CD4-positive, alpha-beta T cell (primary cell): Measurements from ENCODE around the gene MGAT5. TPM values are rescaled to one million over a fixed set of nuclear protein-coding genes. Genes with fewer than 3 reads are reported as not detected.

Experiments used
- ATAC-seq: fragments of 200-7000 bp; cut with Tn5 transposase; one replicate; pipeline ENCODE4 v1.10.0; 2022; ENCODE audit warnings: mild to moderate bottlenecking; ENCODE audit not compliant: poor library complexity
- CTCF ChIA-PET: fragments of 350-600 bp; sonication (Branson Sonifier 250); formaldehyde crosslinking; loops from one replicate; lab custom pipeline; 2021; ENCODE audit warnings: antibody characterized with exemption, inconsistent platforms; lab: Charles Lee
- POLR2A ChIA-PET: fragments of 350-600 bp; sonication (Branson Sonifier 250); formaldehyde crosslinking; loops from one replicate; lab custom pipeline; 2021; ENCODE audit warnings: antibody characterized with exemption, inconsistent platforms; lab: Charles Lee
- DNase-seq, 14 experiments: peaks; one replicate each; pipeline ENCODE4 v3.0.0-alpha.2; 2013 to 2020; ENCODE audit warnings: mixed read lengths in 2 of 14
- H3K27ac ChIP-seq, 2 donors: one replicate each; pipeline versions ENCODE4 v1.5.1 to v1.7.0; 2013; ENCODE audit warnings: low read length in 2 of 2, low read depth in 1 of 2, mild to moderate bottlenecking in 1 of 2
- H3K27me3 ChIP-seq, 2 experiments: 1 replicate in 1 of 2; 2 replicates in 1 of 2; pipeline versions ENCODE4 v1.6.1 to v1.7.0; 2013; ENCODE audit warnings: low read length in 2 of 2, control low read depth in 1 of 2, mild to moderate bottlenecking in 1 of 2, moderate library complexity in 1 of 2; ENCODE audit not compliant: insufficient read depth in 2 of 2, control insufficient read depth in 1 of 2
- H3K36me3 ChIP-seq: one replicate; pipeline ENCODE4 v1.6.1; 2013; ENCODE audit warnings: low read length, control low read depth; ENCODE audit not compliant: insufficient read depth
- H3K4me1 ChIP-seq: one replicate; pipeline ENCODE4 v1.6.1; 2013; ENCODE audit warnings: low read length, control low read depth; ENCODE audit not compliant: insufficient read depth
- H3K4me3 ChIP-seq: one replicate; pipeline ENCODE4 v1.5.1; 2013; ENCODE audit warnings: mild to moderate bottlenecking, low read length, moderate library complexity
- H3K9me3 ChIP-seq, 2 experiments: 1 replicate in 1 of 2; 2 replicates in 1 of 2; pipeline versions ENCODE4 v1.6.1 to v1.7.0; 2013; ENCODE audit warnings: low read length in 2 of 2, mild to moderate bottlenecking in 2 of 2, control low read depth in 1 of 2, moderate library complexity in 1 of 2; ENCODE audit not compliant: control insufficient read depth in 1 of 2, insufficient read depth in 1 of 2
- H3K27ac Mint-ChIP-seq: one replicate; pipeline ENCODE4 v1.8.0; 2020; ENCODE audit warnings: mixed read lengths
- H3K27me3 Mint-ChIP-seq: one replicate; pipeline ENCODE4 v1.8.0; 2021; ENCODE audit warnings: mixed read lengths
- H3K36me3 Mint-ChIP-seq: one replicate; pipeline ENCODE4 v1.8.0; 2021; ENCODE audit warnings: low read depth, mixed read lengths
- H3K4me1 Mint-ChIP-seq: one replicate; pipeline ENCODE4 v1.8.0; 2021; ENCODE audit warnings: low read depth, mixed read lengths
- H3K4me3 Mint-ChIP-seq: one replicate; pipeline ENCODE4 v1.8.0; 2020; ENCODE audit warnings: mild to moderate bottlenecking, mixed read lengths
- H3K9me3 Mint-ChIP-seq: one replicate; pipeline ENCODE4 v1.8.0; 2020; ENCODE audit warnings: mixed read lengths
- CTCF ChIP-seq: fragments of 200-600 bp; IDR thresholded peaks from one replicate; pipeline ENCODE4 v1.8.0; 2022; ENCODE audit warnings: antibody characterized with exemption, mild to moderate bottlenecking
- intact Hi-C, 2 experiments: fragments of 100-400 bp; cut with DNase I in 1 of 2; cut with micrococcal nuclease in 1 of 2; formaldehyde crosslinking; loops; one replicate each; pipeline versions ENCODE4 v1.15.1 to v1.9.0; 2023 to 2025; cut with DNase I, micrococcal nuclease
- total RNA-seq, 174 experiments: library from RNA in 2 of 174; stranded (reverse) in 2 of 174; gene quantifications; one replicate each; pipeline ENCODE4 v1.2.3 and lab custom pipeline; 2021 to 2026

MGAT5 gene
- total RNA-seq, 2 experiments from 2014 or later, result 77.5 to 77.8 TPM

DNA sequence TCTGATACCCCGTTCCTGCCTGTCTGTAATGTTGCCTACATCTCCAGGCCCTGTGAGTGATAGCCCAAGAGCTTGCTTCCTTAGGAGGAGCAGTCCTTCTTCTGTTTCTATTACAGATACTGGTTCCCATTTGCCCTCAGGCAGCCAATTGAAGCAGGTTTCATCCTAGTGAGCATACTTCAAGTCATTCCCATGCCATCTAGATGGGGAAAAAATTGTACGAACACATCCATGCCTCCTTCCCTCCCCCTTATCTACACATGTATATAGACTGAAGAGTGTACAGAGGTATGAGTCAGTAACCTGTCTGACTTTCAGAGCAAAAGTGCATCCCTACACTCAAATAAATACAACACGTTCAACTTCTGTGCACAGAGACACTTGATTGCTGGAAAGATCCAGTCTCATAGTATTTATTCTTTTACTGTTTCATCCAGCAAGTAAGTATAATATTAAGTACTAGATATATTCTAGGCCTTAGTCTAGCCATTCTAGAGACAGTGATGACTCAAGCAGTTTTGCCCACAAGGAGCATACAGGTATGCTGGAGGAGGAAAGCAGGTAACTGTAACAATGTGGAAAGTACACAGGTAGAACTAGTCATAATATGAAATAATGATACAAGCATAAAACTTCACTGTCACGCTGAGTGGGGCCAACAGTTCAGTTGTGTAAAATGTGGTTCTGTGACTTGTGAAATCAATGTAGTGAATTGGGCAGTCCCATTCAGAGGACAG is 153.4 kb downstream of the MGAT5 start:
- Histone ChIP-seq H3K4me1 (peaks cover 34% of the 10 kb centered on the region), H3K36me3 (peaks cover 34% of the 10 kb centered on the region)
- CTCF ChIA-PET, result no interaction called here

DNA sequence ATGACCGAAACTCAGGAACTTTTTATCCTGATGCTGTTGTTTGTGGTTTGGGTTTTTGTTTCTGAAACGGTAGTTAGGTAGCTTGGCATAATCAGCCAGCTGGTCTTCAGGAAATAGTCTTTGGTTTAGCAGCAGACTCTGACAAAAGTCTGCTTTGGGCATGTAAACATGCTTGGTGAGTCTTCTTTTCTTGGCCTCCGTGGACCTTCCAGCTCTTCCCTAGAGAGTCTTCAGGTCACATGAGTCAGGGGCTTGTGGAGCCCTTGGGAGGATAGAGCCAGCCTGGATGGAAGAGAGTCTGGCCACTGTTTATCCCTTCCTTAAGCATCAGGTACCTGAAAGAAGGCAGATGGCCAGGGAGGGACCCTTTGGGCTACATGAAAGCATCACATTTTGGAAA is 154.5 kb downstream of the MGAT5 start:
- ATAC-seq, result no peak
- Histone ChIP-seq H3K4me3 (no peak overlapping the region), H3K27ac (no peak overlapping the region), H3K9me3 (no peaks in the 10 kb centered on the region), H3K36me3 (peaks cover 32% of the 10 kb centered on the region), H3K27me3 (no peaks in the 10 kb centered on the region), H3K4me1 (peaks cover 34% of the 10 kb centered on the region)
- Mint-ChIP-seq H3K27me3 (no peaks in the 10 kb centered on the region), H3K27ac (peak overlapping the region; percentile 78), H3K4me1 (peaks cover 71% of the 10 kb centered on the region), H3K4me3 (no peak overlapping the region), H3K36me3 (peaks cover 46% of the 10 kb centered on the region), H3K9me3 (no peaks in the 10 kb centered on the region)
- no peak for DNase-seq
- intact Hi-C loops, result no loop called here
- POLR2A ChIA-PET, result interaction anchor here (1.2 kb wide), 1 partner anchor 290 kb away, joined by 6 read pairs; no protein-coding TSS in a partner anchor
- CTCF ChIA-PET, result interaction anchor here (1.0 kb wide), 1 partner anchor 290 kb away, joined by 5 read pairs; no protein-coding TSS in a partner anchor
- TF ChIP-seq CTCF, result no peak

More for the DNA sequence above, 153.4 kb downstream of the MGAT5 start:
- Mint-ChIP-seq H3K36me3 (peaks cover 56% of the 10 kb centered on the region), H3K27me3 (no peaks in the 10 kb centered on the region), H3K4me3 (no peak overlapping the region), H3K27ac (peak overlapping the region; percentile 78), H3K9me3 (no peaks in the 10 kb centered on the region), H3K4me1 (peaks cover 71% of the 10 kb centered on the region)
- H3K9me3 ChIP-seq, result no peaks in the 10 kb centered on the region
- no peak for ATAC-seq
- no peak for DNase-seq
- H3K4me3 ChIP-seq, result no peak overlapping the region
- TF ChIP-seq CTCF, result no peak
- intact Hi-C loops, result no loop called here
- H3K27me3 ChIP-seq, result no peaks in the 10 kb centered on the region
- H3K27ac ChIP-seq, result no peak overlapping the region
- POLR2A ChIA-PET, result no interaction called here

DNA sequence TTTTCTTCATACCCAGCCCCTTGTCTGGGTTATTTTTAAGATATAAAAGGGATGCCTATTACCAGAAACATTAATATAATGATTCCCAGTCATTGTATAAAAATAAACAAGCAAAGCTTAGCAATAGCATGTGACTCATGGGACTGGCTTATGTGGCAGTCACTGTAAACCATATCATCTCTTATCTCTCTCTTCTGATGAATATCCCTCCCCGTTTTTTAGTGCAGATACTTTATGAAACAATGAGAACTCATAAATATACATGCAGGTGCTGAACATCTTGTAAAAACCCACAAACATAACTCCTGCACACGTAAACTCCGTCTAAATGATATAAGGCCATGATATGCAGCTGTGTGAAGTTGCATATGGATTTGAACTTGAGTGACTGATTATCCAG is 154.9 kb downstream of the MGAT5 start:
- H3K4me1 ChIP-seq, result peaks cover 34% of the 10 kb centered on the region
- Mint-ChIP-seq H3K4me3 (no peak overlapping the region), H3K36me3 (peaks cover 46% of the 10 kb centered on the region), H3K27ac (peak overlapping the region; percentile 78), H3K27me3 (no peaks in the 10 kb centered on the region), H3K9me3 (no peaks in the 10 kb centered on the region), H3K4me1 (peaks cover 71% of the 10 kb centered on the region)
- H3K27me3 ChIP-seq, result no peaks in the 10 kb centered on the region
- no peak overlapping the region for H3K4me3 ChIP-seq
- intact Hi-C loops, result no loop called here
- POLR2A ChIA-PET, result interaction anchor here (0.5 to 1.2 kb wide), 2 partner anchors 291 to 507 kb away, joined by 3 to 6 read pairs; no protein-coding TSS in a partner anchor
- DNase-seq, result no peak
- CTCF ChIA-PET, result interaction anchor here (1.0 kb wide), 1 partner anchor 291 kb away, joined by 5 read pairs; no protein-coding TSS in a partner anchor
- peaks cover 32% of the 10 kb centered on the region for H3K36me3 ChIP-seq
- H3K9me3 ChIP-seq, result no peaks in the 10 kb centered on the region
- ATAC-seq, result no peak
- no peak overlapping the region for H3K27ac ChIP-seq
- no peak for TF ChIP-seq CTCF
